Ishikawa (cell line): ENCODE measurements around the gene MMP2.

Experiments used
- CEBPB ChIP-seq: IDR thresholded peaks from 2 replicates; pipeline ENCODE4 v1.6.1; 2012
- CREB1 ChIP-seq: IDR thresholded peaks from 2 replicates; pipeline ENCODE4 v1.6.1; 2012; ENCODE audit warnings: low read depth
- EGR1 ChIP-seq: IDR thresholded peaks from 2 replicates; pipeline ENCODE4 v1.6.1; 2012
- EP300 ChIP-seq: IDR thresholded peaks from 2 replicates; pipeline ENCODE4 v1.6.1; 2012; ENCODE audit warnings: borderline replicate concordance
- FOXM1 ChIP-seq: IDR thresholded peaks from 2 replicates; pipeline ENCODE4 v1.6.1; 2012; ENCODE audit warnings: low read depth, borderline replicate concordance
- MAX ChIP-seq: IDR thresholded peaks from 2 replicates; pipeline ENCODE4 v1.6.1; 2012
- NFIC ChIP-seq: IDR thresholded peaks from 2 replicates; pipeline ENCODE4 v1.6.1; 2012
- RAD21 ChIP-seq: IDR thresholded peaks from 2 replicates; pipeline ENCODE4 v1.6.1; 2012; ENCODE audit warnings: low read depth
- REST ChIP-seq: IDR thresholded peaks from 2 replicates; pipeline ENCODE4 v1.6.1; 2012; ENCODE audit warnings: low read depth, mild to moderate bottlenecking
- TAF1 ChIP-seq: IDR thresholded peaks from 2 replicates; pipeline ENCODE4 v1.6.1; 2012; ENCODE audit warnings: low read depth, mild to moderate bottlenecking
- TCF12 ChIP-seq: IDR thresholded peaks from 2 replicates; pipeline ENCODE4 v1.6.1; 2012; ENCODE audit warnings: low read depth
- TEAD4 ChIP-seq: IDR thresholded peaks from 2 replicates; pipeline ENCODE4 v1.6.1; 2012
- USF1 ChIP-seq: IDR thresholded peaks from 2 replicates; pipeline ENCODE4 v1.6.1; 2012
- YY1 ChIP-seq: IDR thresholded peaks from 2 replicates; pipeline ENCODE4 v1.6.1; 2012; ENCODE audit warnings: low read depth
- ZBTB7A ChIP-seq: IDR thresholded peaks from 2 replicates; pipeline ENCODE4 v1.6.1; 2012; ENCODE audit warnings: low read depth

MMP2 gene

GRCh38 chr16:55530316-55530856 is 51.4 kb downstream of the MMP2 start:
- no peak for TF ChIP-seq USF1

- TF ChIP-seq TCF12 = no peak
- no peak for TF ChIP-seq CEBPB
- no peak for TF ChIP-seq CREB1
- TF ChIP-seq EGR1 = no peak
- no peak for TF ChIP-seq YY1
Measured at GRCh38 chr16:55532227-55532626, 53.2 kb downstream of the MMP2 start.

- TF ChIP-seq RAD21 = no peak
- TF ChIP-seq FOXM1 = no peak
- no peak for TF ChIP-seq TCF12
- no peak for TF ChIP-seq CREB1
- no peak for TF ChIP-seq NFIC
- no peak for TF ChIP-seq CEBPB
- TF ChIP-seq EGR1 = no peak
- no peak for TF ChIP-seq TEAD4
- TF ChIP-seq REST = no peak
- no peak for TF ChIP-seq ZBTB7A
- no peak for TF ChIP-seq TAF1
- no peak for TF ChIP-seq EP300
- TF ChIP-seq YY1 = no peak
- no peak for TF ChIP-seq MAX
- TF ChIP-seq USF1 = no peak
Measured at GRCh38 chr16:55534756-55535155, 55.8 kb downstream of the MMP2 start.

- TF ChIP-seq FOXM1 (no peak), CEBPB (no peak), TEAD4 (no peak), EP300 (no peak), TCF12 (no peak), CREB1 (no peak), REST (no peak), EGR1 (no peak), ZBTB7A (no peak), RAD21 (no peak), YY1 (no peak), NFIC (no peak), USF1 (no peak), MAX (no peak), TAF1 (no peak)
Measured at GRCh38 chr16:55539049-55539448, 60.1 kb downstream of the MMP2 start.

GRCh38 chr16:55539488-55539887 is 60.5 kb downstream of the MMP2 start:
- TF ChIP-seq EP300 (no peak), USF1 (no peak), TAF1 (no peak), YY1 (no peak), CEBPB (no peak), EGR1 (no peak), ZBTB7A (no peak), FOXM1 (no peak), TEAD4 (no peak), RAD21 (no peak), NFIC (no peak)

- TF ChIP-seq CREB1 = no peak
Measured at GRCh38 chr16:55540221-55540620, 61.2 kb downstream of the MMP2 start.
